Measurements from ENCODE around the gene TSEN34.

DNA sequence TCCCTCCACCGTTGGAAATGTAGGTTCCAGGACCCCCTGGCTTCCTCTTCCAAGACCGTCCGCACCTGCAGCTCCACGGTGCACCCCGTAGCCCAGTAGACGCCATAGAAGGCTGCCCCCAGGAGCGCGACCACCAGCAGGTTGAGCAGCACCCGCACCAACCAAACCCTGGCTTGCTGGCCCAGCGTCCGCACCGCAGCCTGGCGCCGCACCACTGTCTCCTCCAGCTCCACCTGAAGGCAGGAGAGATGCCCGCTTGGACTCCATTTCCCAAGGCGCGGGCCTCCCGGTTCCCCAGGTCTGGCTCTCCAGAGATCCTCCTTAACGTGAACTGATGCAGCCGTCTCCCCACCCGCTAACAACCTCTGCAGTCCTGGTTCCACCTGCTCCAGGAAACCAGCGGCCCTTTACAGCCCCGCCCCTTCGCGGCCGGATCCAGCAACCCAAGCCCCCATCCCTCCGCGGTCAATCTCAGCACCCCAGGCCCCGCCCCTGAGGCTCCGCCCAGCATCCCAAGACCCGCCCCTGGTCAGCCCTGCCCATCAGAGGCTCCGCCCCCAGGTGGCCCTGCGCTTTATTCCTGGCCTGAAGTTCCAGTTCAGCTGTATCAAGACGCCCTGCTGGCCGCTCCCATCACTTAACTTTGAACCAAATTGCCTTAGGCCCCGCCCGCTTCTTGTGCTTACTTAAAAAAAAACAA, 26.6 kb upstream of the TSEN34 start:
- TF ChIP-seq POLR2A (IDR thresholded peaks at IDR 0.05) (peak; percentile 59), POLR2AphosphoS5 (IDR thresholded peaks at IDR 0.05) (peak; percentile 31 to 69 (median 47)), EP300 (IDR thresholded peaks at IDR 0.05; ENCODE audit: low read depth) (no peak)
- TF ChIP-seq, protein P1, sequence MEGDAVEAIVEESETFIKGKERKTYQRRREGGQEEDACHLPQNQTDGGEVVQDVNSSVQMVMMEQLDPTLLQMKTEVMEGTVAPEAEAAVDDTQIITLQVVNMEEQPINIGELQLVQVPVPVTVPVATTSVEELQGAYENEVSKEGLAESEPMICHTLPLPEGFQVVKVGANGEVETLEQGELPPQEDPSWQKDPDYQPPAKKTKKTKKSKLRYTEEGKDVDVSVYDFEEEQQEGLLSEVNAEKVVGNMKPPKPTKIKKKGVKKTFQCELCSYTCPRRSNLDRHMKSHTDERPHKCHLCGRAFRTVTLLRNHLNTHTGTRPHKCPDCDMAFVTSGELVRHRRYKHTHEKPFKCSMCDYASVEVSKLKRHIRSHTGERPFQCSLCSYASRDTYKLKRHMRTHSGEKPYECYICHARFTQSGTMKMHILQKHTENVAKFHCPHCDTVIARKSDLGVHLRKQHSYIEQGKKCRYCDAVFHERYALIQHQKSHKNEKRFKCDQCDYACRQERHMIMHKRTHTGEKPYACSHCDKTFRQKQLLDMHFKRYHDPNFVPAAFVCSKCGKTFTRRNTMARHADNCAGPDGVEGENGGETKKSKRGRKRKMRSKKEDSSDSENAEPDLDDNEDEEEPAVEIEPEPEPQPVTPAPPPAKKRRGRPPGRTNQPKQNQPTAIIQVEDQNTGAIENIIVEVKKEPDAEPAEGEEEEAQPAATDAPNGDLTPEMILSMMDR (IDR thresholded peaks at IDR 0.05): peak in 1 of 5 experiments; percentile 19

All from transverse colon (tissue), 4 donors.